DND-41 (cell line): ENCODE data around the gene GRIFIN.

ENCODE experiments used
- ATAC-seq: fragments of 200-7000 bp; cut with Tn5 transposase; 3 replicates; pipeline ENCODE4 v1.9.1; 2021; ENCODE audit warnings: low read depth; ENCODE audit not compliant: insufficient read depth
- DNase-seq: peaks from one replicate; pipeline ENCODE4 v3.0.0-alpha.2; 2020
- H2AFZ ChIP-seq: 2 replicates; pipeline ENCODE4 v1.6.0; 2012; ENCODE audit warnings: low read depth, low read length
- H3K27ac ChIP-seq: 2 replicates; pipeline ENCODE4 v1.5.1; 2012; ENCODE audit warnings: low read length, inconsistent platforms
- H3K27me3 ChIP-seq: fragments of 200-600 bp; sonication (generic); 2 replicates; pipeline ENCODE4 v1.6.0; 2012; ENCODE audit warnings: low read length, mild to moderate bottlenecking, inconsistent platforms; ENCODE audit not compliant: insufficient read depth, poor library complexity
- H3K36me3 ChIP-seq: 2 replicates; pipeline ENCODE4 v1.5.1; 2012; ENCODE audit warnings: low read length, inconsistent platforms; ENCODE audit not compliant: insufficient read depth
- H3K4me1 ChIP-seq: 2 replicates; pipeline ENCODE4 v1.5.1; 2012; ENCODE audit warnings: mild to moderate bottlenecking, low read length; ENCODE audit not compliant: insufficient read depth
- H3K4me2 ChIP-seq: 2 replicates; pipeline ENCODE4 v1.6.0; 2012; ENCODE audit warnings: mild to moderate bottlenecking, moderate library complexity, low read length, inconsistent platforms; ENCODE audit not compliant: insufficient read depth
- H3K4me3 ChIP-seq, 2 experiments: fragments of 200-600 bp in 1 of 2; shearing (Covaris generic) in 1 of 2; 2 replicates each; pipeline ENCODE4 v1.5.1; 2012 to 2016; ENCODE audit warnings: inconsistent platforms in 2 of 2, low read length in 2 of 2, mild to moderate bottlenecking in 2 of 2, low read depth in 1 of 2, moderate library complexity in 1 of 2
- H3K79me2 ChIP-seq: 2 replicates; pipeline ENCODE4 v1.6.0; 2012; ENCODE audit warnings: low read length, inconsistent platforms; ENCODE audit not compliant: insufficient read depth
- H3K9ac ChIP-seq: 2 replicates; pipeline ENCODE4 v1.6.0; 2012; ENCODE audit warnings: low read depth, mild to moderate bottlenecking, inconsistent platforms, low read length, moderate library complexity
- H3K9me3 ChIP-seq: 2 replicates; pipeline ENCODE4 v1.5.1; 2012; ENCODE audit warnings: low read length, moderate library complexity, mild to moderate bottlenecking, inconsistent platforms; ENCODE audit not compliant: insufficient read depth, severe bottlenecking
- H4K20me1 ChIP-seq: 2 replicates; pipeline ENCODE4 v1.6.0; 2012; ENCODE audit warnings: low read length; ENCODE audit not compliant: insufficient read depth
- EZH2 ChIP-seq: IDR thresholded peaks from 3 replicates; pipeline ENCODE4 v1.6.1; 2012; ENCODE audit warnings: borderline replicate concordance, low read depth, mild to moderate bottlenecking, moderate library complexity, low read length, inconsistent platforms; ENCODE audit not compliant: severe bottlenecking
- TF ChIP-seq, protein P1 (sequence below): IDR thresholded peaks from 2 replicates; pipeline ENCODE4 v1.5.1; 2012; ENCODE audit warnings: borderline replicate concordance, low read length, moderate library complexity, mild to moderate bottlenecking; ENCODE audit not compliant: poor library complexity, severe bottlenecking; ENCODE audit errors: extremely low read depth

The GRIFIN gene

DNA sequence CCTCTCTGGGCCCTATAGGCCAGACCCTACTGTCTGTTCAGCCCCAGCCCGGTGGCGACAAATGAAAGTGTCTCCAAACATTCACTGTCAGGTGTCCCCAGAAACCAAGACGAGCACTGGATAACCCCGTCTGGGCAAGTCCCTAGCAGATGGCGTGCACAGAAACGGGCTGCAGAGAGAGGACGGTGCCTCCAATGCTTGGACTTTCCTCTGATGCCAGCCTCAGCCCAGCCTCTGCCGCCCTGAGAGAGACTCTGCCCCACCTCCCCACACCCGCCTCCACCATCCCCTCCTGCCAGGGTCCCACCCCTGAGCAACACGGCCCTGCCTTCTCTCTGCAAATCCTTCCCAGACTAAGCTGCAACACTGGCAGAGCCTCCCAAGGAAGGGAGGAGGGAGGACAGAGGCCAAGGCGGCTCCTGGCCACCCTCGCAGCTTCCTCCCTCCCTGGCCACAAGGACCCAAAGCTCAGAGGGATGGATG, 36.0 kb upstream of the GRIFIN start:
- Histone ChIP-seq H3K27me3 (no peaks in the 10 kb centered on the region), H2AFZ (no peak overlapping the region), H3K4me2 (no peak overlapping the region), H3K4me3 (no peak overlapping the region), H3K4me1 (peaks cover 31% of the 10 kb centered on the region), H3K79me2 (no peaks in the 10 kb centered on the region), H3K36me3 (no peaks in the 10 kb centered on the region), H3K9me3 (no peaks in the 10 kb centered on the region), H3K27ac (no peak overlapping the region), H3K9ac (no peak overlapping the region), H4K20me1 (peaks cover 14% of the 10 kb centered on the region; the same call in 1 of the 2 replicates)
- ATAC-seq (no peak), DNase-seq (no peak)
- TF ChIP-seq, protein P1, sequence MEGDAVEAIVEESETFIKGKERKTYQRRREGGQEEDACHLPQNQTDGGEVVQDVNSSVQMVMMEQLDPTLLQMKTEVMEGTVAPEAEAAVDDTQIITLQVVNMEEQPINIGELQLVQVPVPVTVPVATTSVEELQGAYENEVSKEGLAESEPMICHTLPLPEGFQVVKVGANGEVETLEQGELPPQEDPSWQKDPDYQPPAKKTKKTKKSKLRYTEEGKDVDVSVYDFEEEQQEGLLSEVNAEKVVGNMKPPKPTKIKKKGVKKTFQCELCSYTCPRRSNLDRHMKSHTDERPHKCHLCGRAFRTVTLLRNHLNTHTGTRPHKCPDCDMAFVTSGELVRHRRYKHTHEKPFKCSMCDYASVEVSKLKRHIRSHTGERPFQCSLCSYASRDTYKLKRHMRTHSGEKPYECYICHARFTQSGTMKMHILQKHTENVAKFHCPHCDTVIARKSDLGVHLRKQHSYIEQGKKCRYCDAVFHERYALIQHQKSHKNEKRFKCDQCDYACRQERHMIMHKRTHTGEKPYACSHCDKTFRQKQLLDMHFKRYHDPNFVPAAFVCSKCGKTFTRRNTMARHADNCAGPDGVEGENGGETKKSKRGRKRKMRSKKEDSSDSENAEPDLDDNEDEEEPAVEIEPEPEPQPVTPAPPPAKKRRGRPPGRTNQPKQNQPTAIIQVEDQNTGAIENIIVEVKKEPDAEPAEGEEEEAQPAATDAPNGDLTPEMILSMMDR = no peak
- TF ChIP-seq EZH2 = no peak

DNA sequence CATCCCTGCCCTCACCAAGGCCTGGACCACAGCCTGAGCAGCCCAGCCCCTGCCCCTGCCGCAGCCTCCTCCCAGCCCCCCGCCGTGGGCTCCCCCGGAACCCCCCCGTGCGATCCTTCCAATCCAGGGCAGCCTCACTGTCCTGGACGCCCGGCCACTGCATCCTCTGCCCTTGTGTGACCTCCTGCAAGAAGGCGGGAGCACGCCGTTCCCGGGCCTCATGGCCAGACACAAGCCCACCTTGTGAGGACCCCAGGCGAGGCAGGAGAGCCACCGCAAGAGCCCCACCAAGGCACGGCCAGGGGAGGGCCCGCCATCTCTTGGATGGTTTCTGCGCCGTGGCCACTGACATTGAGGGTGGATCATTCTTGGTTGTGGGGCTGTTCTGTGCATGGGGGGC, 35.6 kb upstream of the GRIFIN start:
- Histone ChIP-seq H3K4me1 (peaks cover 33% of the 10 kb centered on the region), H3K4me2 (no peak overlapping the region), H3K4me3 (no peak overlapping the region), H3K36me3 (no peaks in the 10 kb centered on the region), H2AFZ (no peak overlapping the region), H3K27me3 (no peaks in the 10 kb centered on the region), H3K27ac (no peak overlapping the region), H3K9me3 (no peaks in the 10 kb centered on the region), H3K79me2 (no peaks in the 10 kb centered on the region), H4K20me1 (peaks cover 14% of the 10 kb centered on the region; the same call in 1 of the 2 replicates), H3K9ac (no peak overlapping the region)
- TF ChIP-seq, protein P1 = no peak
- TF ChIP-seq EZH2 = no peak
- DNase-seq (no peak), ATAC-seq (no peak)

DNA sequence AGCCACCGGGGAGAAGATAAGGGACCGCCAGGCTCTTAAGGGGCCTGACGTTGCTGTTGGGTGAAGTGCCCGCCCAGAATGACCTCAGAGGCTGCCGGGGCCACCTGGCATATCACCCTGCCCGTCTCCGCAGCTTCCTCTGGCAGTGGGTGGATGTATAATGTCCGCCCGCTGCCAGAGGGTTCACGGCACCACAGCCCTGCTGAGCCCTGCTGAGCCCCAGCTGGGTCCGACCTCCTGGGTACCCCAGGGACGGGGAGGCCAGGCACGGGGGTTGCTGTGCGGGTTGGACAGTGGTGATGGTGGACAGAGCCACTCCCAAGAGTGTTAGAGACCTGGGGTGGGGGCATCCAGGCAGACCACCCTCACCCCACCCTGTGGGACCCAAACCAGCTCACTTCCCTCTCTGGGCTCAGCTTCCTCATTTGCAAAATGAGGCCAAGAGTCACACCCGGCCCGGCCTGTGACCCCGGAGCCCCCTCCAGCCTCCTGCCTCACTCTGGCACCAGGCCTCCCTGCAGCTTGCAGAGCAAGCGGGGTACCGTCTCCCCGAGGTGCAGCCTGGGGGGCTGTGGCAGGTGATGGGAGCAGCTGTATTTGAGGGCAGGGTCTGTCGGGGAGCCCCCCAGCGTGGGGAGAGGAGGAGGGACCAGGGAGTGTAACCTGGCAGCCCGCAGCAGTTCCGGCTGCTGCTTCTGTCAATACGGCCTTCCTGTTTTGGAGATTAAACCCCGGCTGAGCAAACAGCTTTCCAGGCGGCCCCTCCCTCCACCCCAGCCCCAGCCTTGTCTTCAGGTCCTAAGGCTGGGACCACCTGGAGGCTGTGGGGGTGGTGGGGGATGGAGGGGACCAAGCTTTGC, 34.9 kb upstream of the GRIFIN start:
- H2AFZ ChIP-seq = no peak overlapping the region
- ATAC-seq (no peak), DNase-seq (no peak)
- H3K27me3 ChIP-seq = no peaks in the 10 kb centered on the region
- no peaks in the 10 kb centered on the region for H3K79me2 ChIP-seq
- no peaks in the 10 kb centered on the region for H3K9me3 ChIP-seq
- no peak overlapping the region for H3K4me2 ChIP-seq
- H3K36me3 ChIP-seq = no peaks in the 10 kb centered on the region
- H4K20me1 ChIP-seq = peaks cover 14% of the 10 kb centered on the region; the same call in 1 of the 2 replicates
- TF ChIP-seq, protein P1 = no peak
- no peak for TF ChIP-seq EZH2
- H3K9ac ChIP-seq = no peak overlapping the region
- no peak overlapping the region for H3K27ac ChIP-seq
- peaks cover 33% of the 10 kb centered on the region for H3K4me1 ChIP-seq
- H3K4me3 ChIP-seq = no peak overlapping the region
